SJCRH30 (cell line): Measurements from ENCODE around the gene PTPRG. TPM values are rescaled to one million over a fixed set of nuclear protein-coding genes. Genes with fewer than 3 reads are reported as not detected.

Experiments used
- DNase-seq, 2 experiments: peaks; one replicate each; pipeline ENCODE4 v3.0.0-alpha.2; 2015 to 2020
- H3K27ac ChIP-seq: fragments of 250-450 bp; sonication (Bioruptor Pico); 2 replicates; pipeline ENCODE4 v1.5.1; 2020; ENCODE audit warnings: mild to moderate bottlenecking, moderate library complexity
- H3K27me3 ChIP-seq: fragments of 250-450 bp; sonication (Bioruptor Pico); 2 replicates; pipeline ENCODE4 v1.5.1; 2020; ENCODE audit warnings: mild to moderate bottlenecking, moderate library complexity
- H3K36me3 ChIP-seq: fragments of 250-450 bp; sonication (Bioruptor Pico); 2 replicates; pipeline ENCODE4 v1.5.1; 2020; ENCODE audit warnings: mild to moderate bottlenecking, moderate library complexity
- H3K4me1 ChIP-seq: fragments of 250-450 bp; sonication (Bioruptor Pico); 2 replicates; pipeline ENCODE4 v1.5.1; 2020; ENCODE audit warnings: mild to moderate bottlenecking, moderate library complexity
- H3K4me3 ChIP-seq: fragments of 250-450 bp; sonication (Bioruptor Pico); 2 replicates; pipeline ENCODE4 v1.5.1; 2020; ENCODE audit warnings: mild to moderate bottlenecking, moderate library complexity
- H3K9me3 ChIP-seq: fragments of 250-450 bp; sonication (Bioruptor Pico); replicated peaks from 2 replicates; pipeline ENCODE4 v1.5.1; 2020; ENCODE audit warnings: mild to moderate bottlenecking, moderate library complexity
- total RNA-seq: library from RNA; depleted of rRNA; stranded (reverse); fragments of >200 nt; shearing (Covaris generic); gene quantifications from 2 replicates; pipeline ENCODE4 v1.2.3, GENCODE V29; 2014

PTPRG gene
- total RNA-seq, 1 experiment from 2014 or later, result 25.2 TPM

DNA sequence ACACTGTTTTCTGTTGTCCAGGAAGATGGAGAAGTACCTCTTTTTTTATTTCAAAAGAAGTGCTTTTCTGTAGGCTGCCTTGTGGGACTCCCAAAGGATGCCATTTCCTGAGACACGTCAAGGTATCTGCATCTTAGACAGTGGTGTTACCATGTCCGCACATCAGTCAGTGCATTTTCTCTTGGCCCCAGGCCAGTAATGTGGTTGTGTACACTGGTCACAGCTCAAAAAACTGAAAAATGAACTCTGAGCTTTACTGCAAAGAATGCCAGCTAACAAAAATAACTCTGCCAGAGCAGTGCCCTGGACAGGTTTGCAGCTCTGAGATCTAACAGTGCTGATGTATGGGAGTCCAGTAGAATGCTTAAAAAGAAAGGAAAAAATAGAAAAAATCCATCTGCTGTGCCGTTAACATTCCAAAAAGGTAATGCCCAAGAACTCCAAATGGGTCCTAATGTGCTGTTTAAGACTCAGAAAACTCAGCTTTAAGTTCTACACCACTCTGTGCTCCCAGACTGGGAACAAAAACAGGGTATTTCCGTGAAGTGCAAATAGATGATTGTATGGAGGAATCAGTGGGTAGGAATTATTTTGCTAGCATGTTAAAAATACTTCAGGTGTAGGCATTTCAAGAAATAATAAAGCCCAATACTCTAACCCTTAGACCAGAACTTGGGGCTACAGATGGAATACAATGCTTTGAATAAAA lies 496.1 kb downstream of the PTPRG start:
- H3K27me3 ChIP-seq, result no peaks in the 10 kb centered on the region
- no peak overlapping the region for H3K27ac ChIP-seq
- H3K36me3 ChIP-seq, result no peaks in the 10 kb centered on the region
- DNase-seq, result peak; percentile 2 to 3
- no peaks in the 10 kb centered on the region for H3K9me3 ChIP-seq
- H3K4me1 ChIP-seq, result no peaks in the 10 kb centered on the region
- no peak overlapping the region for H3K4me3 ChIP-seq

DNA sequence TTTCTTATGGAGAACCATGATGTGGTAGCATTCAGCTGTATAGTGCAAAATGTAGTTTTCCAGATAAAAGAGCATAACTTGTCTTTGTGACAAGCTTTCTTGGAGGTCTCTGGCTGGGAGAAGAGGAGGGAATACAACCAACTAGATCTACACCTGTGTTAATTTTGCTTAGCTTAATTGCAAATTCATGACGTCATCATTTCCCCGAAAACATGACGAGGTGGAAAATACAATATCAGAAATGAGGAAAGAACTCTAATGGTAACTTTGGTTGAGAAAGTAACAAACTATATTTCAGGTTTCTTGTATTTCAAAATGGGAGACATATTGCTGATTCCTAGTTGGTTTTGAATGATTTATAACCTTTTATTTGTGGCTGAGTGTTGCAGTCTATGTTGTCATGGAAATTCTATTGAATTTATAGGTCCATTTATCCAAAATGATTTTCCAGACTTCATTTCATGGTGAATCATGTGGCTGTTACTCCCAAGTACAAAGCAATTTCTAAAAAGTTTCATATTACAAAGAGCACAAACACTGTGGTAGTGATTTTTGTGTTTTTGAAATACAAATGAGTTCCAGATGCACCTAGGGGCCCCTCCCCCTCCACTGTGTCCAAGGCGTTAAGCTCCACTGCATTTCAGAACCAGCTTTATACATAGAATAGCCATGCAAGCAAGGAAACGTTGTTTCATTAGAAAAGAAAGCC lies 504.8 kb downstream of the PTPRG start:
- no peak overlapping the region for H3K27ac ChIP-seq
- no peaks in the 10 kb centered on the region for H3K9me3 ChIP-seq
- H3K4me1 ChIP-seq, result no peaks in the 10 kb centered on the region
- no peak overlapping the region for H3K4me3 ChIP-seq
- no peaks in the 10 kb centered on the region for H3K27me3 ChIP-seq
- no peaks in the 10 kb centered on the region for H3K36me3 ChIP-seq
- DNase-seq, result no peak

DNA sequence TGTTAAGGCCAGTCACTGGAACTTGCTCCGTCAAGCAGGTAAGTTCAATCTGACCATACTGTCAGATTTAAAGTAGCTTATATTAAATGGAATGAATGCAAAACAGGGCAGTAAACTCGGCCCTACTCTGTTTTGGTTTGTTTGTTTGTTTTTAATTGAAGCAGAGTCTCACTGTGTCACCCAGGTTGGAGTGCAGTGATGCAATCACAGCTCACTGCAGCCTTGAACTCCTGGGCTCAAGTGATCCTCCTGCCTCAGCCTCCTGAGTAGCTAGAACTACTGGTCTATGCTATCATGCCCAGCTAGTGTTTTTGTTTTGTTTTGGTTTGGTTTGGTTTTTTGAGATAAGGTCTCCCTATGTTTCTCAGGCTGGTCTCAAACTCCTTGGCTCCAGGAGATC lies 507.0 kb downstream of the PTPRG start:
- Histone ChIP-seq H3K36me3 (no peaks in the 10 kb centered on the region), H3K27me3 (no peaks in the 10 kb centered on the region), H3K9me3 (no peaks in the 10 kb centered on the region), H3K27ac (no peak overlapping the region), H3K4me3 (no peak overlapping the region), H3K4me1 (no peaks in the 10 kb centered on the region)
- DNase-seq, result no peak

DNA sequence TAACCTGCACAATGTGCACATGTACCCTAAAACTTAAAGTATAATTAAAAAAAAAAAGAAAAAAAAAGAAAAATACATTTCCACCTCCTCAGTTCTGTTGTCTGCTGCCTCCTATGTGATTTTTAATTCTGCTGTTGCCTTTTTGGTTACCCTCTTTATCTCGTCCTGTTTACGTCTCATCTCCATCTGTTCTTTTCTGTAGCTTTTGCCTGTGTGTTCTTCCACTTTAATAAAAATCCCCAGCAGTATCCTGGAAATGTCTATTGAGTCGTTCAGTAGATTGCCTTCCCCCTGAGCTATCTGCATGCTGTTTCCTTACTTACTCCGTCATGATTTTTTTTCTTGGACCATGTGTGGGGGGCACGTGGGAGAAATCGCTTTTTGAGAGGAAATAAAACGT lies 509.5 kb downstream of the PTPRG start:
- no peaks in the 10 kb centered on the region for H3K27me3 ChIP-seq
- H3K4me1 ChIP-seq, result no peaks in the 10 kb centered on the region
- H3K36me3 ChIP-seq, result no peaks in the 10 kb centered on the region
- H3K27ac ChIP-seq, result no peak overlapping the region
- no peak overlapping the region for H3K4me3 ChIP-seq
- no peak for DNase-seq
- no peaks in the 10 kb centered on the region for H3K9me3 ChIP-seq

DNA sequence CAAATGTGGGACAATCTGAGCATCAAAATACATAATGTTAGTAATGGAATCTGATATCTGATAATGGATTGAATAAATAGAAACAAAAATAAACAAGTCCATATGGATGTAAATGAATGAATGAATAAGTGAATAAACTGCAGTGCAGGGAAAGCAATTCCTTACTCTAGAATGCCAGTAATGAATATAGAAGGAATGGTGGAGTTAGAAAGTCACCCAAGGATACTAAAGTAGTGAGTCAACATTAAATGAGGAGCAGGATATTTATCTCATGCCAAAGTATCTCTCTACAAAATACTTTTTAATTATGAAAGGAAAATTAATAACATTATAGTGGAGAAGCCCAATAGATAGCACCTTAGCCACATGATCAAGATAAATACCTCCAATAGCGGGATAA lies 511.7 kb downstream of the PTPRG start:
- DNase-seq, result no peak
- Histone ChIP-seq H3K27ac (no peak overlapping the region), H3K4me1 (no peaks in the 10 kb centered on the region), H3K4me3 (no peak overlapping the region), H3K27me3 (no peaks in the 10 kb centered on the region), H3K36me3 (no peaks in the 10 kb centered on the region), H3K9me3 (no peaks in the 10 kb centered on the region)

DNA sequence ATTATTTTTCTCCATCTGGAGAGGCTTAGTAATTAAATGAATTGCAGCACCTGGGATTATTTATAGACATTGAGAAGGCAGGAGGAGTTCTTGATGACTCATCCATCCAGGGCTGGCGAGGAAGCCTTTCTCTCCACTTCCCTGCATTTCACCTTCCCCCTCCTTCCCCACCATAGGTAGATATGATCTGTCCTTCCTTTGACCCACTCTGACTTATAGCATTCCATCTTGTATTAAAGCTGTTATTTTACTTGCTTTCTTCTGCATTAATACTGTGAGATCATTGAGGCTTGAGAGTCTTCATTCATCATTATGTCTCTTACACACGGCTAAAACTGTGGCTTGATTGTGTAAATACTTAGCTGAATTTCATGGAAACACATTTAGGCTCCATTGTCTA lies 523.2 kb downstream of the PTPRG start:
- H3K4me1 ChIP-seq, result no peaks in the 10 kb centered on the region
- no peaks in the 10 kb centered on the region for H3K27me3 ChIP-seq
- no peak overlapping the region for H3K4me3 ChIP-seq
- no peak for DNase-seq
- no peak overlapping the region for H3K27ac ChIP-seq
- no peaks in the 10 kb centered on the region for H3K36me3 ChIP-seq
- H3K9me3 ChIP-seq, result no peaks in the 10 kb centered on the region

DNA sequence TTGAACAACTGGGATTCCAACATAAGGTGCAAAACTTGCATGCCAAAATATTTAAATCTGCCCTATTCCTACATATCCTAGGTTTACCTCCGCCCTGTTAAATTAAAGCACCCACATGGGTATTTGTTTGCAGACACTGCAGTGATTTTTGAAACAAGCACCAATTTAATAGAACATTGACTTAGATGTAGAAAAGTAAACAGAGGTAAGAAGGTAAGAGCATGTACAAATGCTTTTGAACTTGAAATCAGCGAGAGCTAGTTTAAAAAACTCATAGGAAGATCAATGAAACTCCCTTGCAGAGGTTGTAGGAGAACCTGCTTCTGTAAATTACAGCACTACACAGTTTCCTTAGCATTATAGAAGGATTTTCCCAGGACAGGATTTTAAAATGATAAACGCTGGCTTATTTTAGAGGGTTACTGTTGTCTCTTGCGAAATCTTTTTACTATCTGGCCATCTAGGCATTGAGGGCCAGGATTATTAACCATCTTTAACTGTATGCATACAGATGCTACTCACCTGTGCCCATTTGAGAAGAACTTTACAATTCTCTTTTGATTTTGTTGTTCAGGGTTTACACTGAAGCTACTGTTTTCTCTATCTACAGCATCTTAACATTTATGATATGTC lies 527.2 kb downstream of the PTPRG start:
- Histone ChIP-seq H3K4me1 (no peaks in the 10 kb centered on the region), H3K27me3 (no peaks in the 10 kb centered on the region), H3K27ac (no peak overlapping the region), H3K4me3 (no peak overlapping the region), H3K9me3 (no peaks in the 10 kb centered on the region), H3K36me3 (no peaks in the 10 kb centered on the region)
- DNase-seq, result no peak

DNA sequence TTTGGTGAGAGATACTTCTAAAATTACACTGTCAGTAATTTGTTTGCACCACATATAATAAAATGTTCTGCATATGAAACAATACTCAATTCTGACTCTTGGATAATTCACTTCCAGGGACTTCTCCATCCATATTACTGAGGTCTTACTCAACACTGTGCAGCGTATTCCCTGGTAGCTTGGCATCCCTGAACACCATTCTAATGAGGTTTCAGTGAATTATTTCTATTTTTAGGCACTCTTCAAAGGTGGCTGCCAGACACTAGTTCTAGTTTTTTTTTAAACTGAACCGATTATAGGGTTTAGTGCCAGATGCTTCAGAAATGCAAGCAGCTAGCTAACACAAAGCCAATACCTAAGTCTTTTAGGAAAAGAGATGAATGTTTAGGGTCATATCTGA lies 528.7 kb downstream of the PTPRG start:
- no peak for DNase-seq

DNA sequence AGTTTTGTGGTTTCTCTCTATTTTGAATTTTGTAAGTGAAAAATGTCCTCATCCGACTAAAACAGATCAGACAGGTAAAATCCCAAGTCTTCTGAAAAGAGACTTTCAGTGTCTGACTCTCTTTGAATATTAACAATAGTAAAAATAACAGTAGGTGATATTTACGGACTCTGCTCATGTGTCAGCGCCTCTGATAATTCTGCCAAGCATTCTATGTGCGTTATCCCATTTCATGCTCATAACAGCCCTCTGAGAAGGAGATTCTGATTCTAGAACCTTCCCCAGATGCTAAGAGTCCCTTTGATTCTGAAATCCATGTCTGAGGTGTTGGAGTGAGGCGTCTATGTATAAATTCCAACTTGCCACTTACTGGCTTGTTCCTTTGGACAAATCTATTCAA lies 529.1 kb downstream of the PTPRG start:
- Histone ChIP-seq H3K4me1 (no peaks in the 10 kb centered on the region), H3K27ac (no peak overlapping the region), H3K36me3 (no peaks in the 10 kb centered on the region), H3K4me3 (no peak overlapping the region), H3K9me3 (no peaks in the 10 kb centered on the region), H3K27me3 (no peaks in the 10 kb centered on the region)
- no peak for DNase-seq

More for the DNA sequence above, 528.7 kb downstream of the PTPRG start:
- Histone ChIP-seq H3K27me3 (no peaks in the 10 kb centered on the region), H3K4me3 (no peak overlapping the region), H3K36me3 (no peaks in the 10 kb centered on the region), H3K9me3 (no peaks in the 10 kb centered on the region), H3K4me1 (no peaks in the 10 kb centered on the region), H3K27ac (no peak overlapping the region)

DNA sequence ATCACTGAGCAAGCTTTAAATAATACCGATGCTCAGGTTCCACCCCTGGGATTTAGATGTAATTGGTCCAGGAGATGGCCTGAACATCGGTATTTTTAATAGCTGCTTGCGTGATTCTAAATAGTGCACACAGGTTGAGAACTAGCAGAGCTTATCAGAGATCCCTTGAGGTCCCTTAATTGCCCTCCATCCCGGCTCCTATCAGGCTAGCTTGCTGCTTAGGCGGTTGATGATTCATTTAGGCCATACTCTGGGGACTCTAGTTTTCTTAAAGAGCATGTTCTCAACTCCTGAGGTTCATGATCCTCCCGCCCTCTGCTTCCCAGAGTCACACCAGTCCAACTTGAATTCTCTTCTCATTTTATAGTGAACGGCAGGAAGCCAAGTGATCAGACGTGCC lies 531.7 kb downstream of the PTPRG start:
- H3K9me3 ChIP-seq, result no peaks in the 10 kb centered on the region
- H3K36me3 ChIP-seq, result no peaks in the 10 kb centered on the region
- H3K27ac ChIP-seq, result no peak overlapping the region
- no peak for DNase-seq
- no peaks in the 10 kb centered on the region for H3K27me3 ChIP-seq
- H3K4me3 ChIP-seq, result no peak overlapping the region
- no peaks in the 10 kb centered on the region for H3K4me1 ChIP-seq

DNA sequence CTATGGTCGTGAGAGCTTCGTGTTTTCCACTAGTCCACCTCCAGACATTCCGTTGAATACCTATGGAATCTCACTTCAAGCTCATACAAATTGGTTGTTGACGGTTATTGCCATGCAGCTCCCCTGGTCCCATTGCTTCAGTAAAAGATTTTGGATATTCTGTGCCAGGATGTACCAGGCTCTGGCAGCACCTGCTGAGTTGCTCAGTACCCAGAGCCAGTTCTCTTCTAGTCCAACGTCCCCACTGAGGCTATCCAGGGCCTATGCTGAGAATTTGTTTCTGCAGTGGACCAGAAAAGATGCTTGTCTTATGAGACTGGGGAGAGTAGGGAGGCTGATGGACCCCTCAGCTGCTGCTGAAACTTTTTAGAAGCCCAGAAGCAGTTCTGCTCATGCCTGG lies 533.1 kb downstream of the PTPRG start:
- DNase-seq, result no peak
- Histone ChIP-seq H3K9me3 (no peaks in the 10 kb centered on the region), H3K36me3 (no peaks in the 10 kb centered on the region), H3K4me3 (no peak overlapping the region), H3K27ac (no peak overlapping the region), H3K4me1 (no peaks in the 10 kb centered on the region), H3K27me3 (no peaks in the 10 kb centered on the region)

DNA sequence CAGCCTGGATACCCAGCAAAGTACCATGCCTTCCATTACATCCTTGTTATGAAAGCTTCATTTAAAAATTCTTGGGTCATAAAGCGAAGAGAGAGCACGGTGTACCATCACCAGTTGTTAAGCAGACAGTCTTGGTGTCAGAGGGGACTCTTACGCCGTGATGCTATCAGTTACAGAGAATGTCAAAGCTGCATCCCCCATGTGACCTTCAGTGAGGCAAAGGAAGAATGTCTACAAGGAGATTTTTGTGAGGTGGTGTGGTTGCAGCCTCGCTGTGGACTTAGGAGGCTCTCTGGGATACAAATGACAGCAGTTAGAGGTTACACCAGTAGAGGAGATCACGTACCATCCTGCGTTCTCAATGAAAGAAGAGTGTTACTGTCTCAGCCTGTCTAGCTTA lies 533.7 kb downstream of the PTPRG start:
- Histone ChIP-seq H3K4me1 (no peaks in the 10 kb centered on the region), H3K9me3 (no peaks in the 10 kb centered on the region), H3K27ac (no peak overlapping the region), H3K4me3 (no peak overlapping the region), H3K27me3 (no peaks in the 10 kb centered on the region), H3K36me3 (no peaks in the 10 kb centered on the region)
- no peak for DNase-seq

DNA sequence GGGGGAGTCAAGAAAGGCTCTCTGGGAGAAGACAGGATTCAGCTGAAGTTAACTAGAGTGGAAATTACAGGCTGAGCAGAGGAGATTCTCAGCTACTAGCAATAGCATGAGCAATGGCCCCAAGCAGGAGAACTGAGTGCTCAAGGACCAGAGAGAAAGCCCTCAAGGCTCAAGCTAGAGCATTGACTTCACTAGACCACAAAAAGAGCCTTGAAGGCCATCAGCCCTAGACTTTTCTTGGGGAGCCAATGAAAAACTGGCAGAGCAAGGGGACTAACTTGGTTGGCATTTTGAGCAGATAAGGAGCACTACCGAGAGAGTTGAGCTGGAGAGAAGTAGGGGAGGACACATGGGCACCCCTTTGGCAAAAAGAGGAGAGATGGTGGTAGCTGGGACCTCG lies 534.4 kb downstream of the PTPRG start:
- no peaks in the 10 kb centered on the region for H3K9me3 ChIP-seq
- H3K27ac ChIP-seq, result no peak overlapping the region
- H3K36me3 ChIP-seq, result no peaks in the 10 kb centered on the region
- H3K4me1 ChIP-seq, result no peaks in the 10 kb centered on the region
- H3K4me3 ChIP-seq, result no peak overlapping the region
- no peaks in the 10 kb centered on the region for H3K27me3 ChIP-seq
- DNase-seq, result no peak

DNA sequence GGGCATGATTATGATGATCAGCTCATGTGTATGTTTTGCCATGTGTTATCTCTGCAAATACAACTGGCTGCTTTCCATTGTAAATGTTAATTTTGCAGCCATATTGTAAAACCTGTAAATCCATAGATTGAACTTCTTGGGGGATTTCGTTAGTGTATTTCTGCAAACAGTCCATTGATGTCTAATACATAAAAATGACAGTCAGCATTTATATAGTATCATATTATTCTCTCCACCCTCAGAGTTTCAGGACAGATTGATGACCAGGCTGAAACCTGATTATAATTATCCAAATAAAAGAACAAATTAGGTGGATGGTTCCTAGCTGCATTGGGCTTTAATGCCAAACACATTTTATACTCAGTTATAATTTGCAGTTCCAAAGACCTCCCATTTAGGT lies 535.1 kb downstream of the PTPRG start:
- no peaks in the 10 kb centered on the region for H3K9me3 ChIP-seq
- H3K4me1 ChIP-seq, result no peaks in the 10 kb centered on the region
- H3K27me3 ChIP-seq, result no peaks in the 10 kb centered on the region
- DNase-seq, result no peak
- no peak overlapping the region for H3K4me3 ChIP-seq
- H3K27ac ChIP-seq, result no peak overlapping the region
- H3K36me3 ChIP-seq, result no peaks in the 10 kb centered on the region

DNA sequence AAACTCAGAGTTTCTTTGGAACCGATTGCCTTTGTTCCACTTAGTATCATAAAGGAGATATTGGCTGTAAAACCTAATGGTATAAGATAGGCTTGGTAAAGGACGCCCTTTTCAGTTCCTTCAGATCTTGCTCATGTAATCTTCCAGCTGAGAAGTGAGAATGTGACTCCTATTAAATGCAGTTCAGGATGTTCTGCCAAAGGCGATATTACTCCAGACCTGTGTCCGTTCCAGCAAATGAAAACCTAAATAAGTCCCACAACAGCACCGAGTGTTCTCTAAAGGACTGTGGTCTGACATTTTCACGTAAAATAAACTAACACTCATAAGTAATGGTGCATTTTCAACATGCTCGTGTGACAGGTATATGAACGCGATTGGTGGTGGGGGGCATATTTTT lies 535.8 kb downstream of the PTPRG start:
- Histone ChIP-seq H3K4me3 (no peak overlapping the region), H3K4me1 (no peaks in the 10 kb centered on the region), H3K36me3 (no peaks in the 10 kb centered on the region), H3K27ac (no peak overlapping the region), H3K27me3 (no peaks in the 10 kb centered on the region), H3K9me3 (no peaks in the 10 kb centered on the region)
- DNase-seq, result no peak
